Tibial nerve (tissue), 4 donors: ENCODE measurements around the gene DCD. TPM values are rescaled to one million over a fixed set of nuclear protein-coding genes. Genes with fewer than 3 reads are reported as not detected.
"Not testable (repeated sequence)": the region's sequence is repeated elsewhere in the genome, so short reads cannot be mapped to it uniquely, and the experiment has no call there.

Source experiments
- DNase-seq, 2 donors: peaks; one replicate each; pipeline ENCODE4 v3.0.0-alpha.2; 2019; ENCODE audit warnings: low spot score in 2 of 2
- H3K27ac ChIP-seq, 4 donors: fragments of 200-600 bp; sonication (generic) in 3 of 4; one replicate each; pipeline ENCODE4 v1.5.1; 2017 to 2019; ENCODE audit warnings: mild to moderate bottlenecking in 1 of 4
- H3K27me3 ChIP-seq, 2 donors: fragments of 200-600 bp; sonication (generic) in 1 of 2; one replicate each; pipeline versions ENCODE4 v1.5.1 to v1.6.0; 2017 to 2019
- H3K36me3 ChIP-seq, 3 donors: fragments of 200-600 bp; sonication (generic); one replicate each; pipeline ENCODE4 v1.5.1; 2018 to 2019
- H3K4me1 ChIP-seq, 4 donors: fragments of 200-600 bp; sonication (generic) in 3 of 4; one replicate each; pipeline ENCODE4 v1.5.1; 2017 to 2019
- H3K4me3 ChIP-seq, 4 donors: fragments of 200-600 bp; sonication (generic) in 3 of 4; one replicate each; pipeline ENCODE4 v1.5.1; 2017 to 2019; ENCODE audit warnings: mild to moderate bottlenecking in 1 of 4, moderate library complexity in 1 of 4
- H3K9me3 ChIP-seq, 4 donors: fragments of 200-600 bp; sonication (generic) in 3 of 4; one replicate each; pipeline ENCODE4 v1.5.1; 2017 to 2019
- CTCF ChIP-seq, 5 experiments: fragments of 200-600 bp in 3 of 5; fragments of 450-650 bp in 2 of 5; sonication (generic) in 3 of 5; IDR thresholded peaks; one replicate each; pipeline ENCODE4 v1.5.1; 2016 to 2019; ENCODE audit warnings: antibody characterized with exemption in 5 of 5, mild to moderate bottlenecking in 3 of 5, moderate library complexity in 2 of 5
- EP300 ChIP-seq, 2 donors: sonication (generic); formaldehyde crosslinking; IDR thresholded peaks; one replicate each; pipeline ENCODE4 v1.6.1; 2017; ENCODE audit warnings: antibody characterized with exemption in 2 of 2, mild to moderate bottlenecking in 1 of 2
- POLR2A ChIP-seq, 2 donors: fragments of 450-650 bp; IDR thresholded peaks; one replicate each; pipeline ENCODE4 v1.6.1; 2017; ENCODE audit warnings: antibody characterized with exemption in 2 of 2, mild to moderate bottlenecking in 2 of 2, moderate library complexity in 2 of 2
- WGBS, 2 donors: methylation state at CpG; one replicate each; pipeline ENCODE4 v1.1.5; 2018; 5-methylcytosine and 5-hydroxymethylcytosine counted together
- total RNA-seq, 4 donors: library from RNA; depleted of rRNA; stranded (reverse); fragments of >200 nt; gene quantifications; one replicate each; pipeline ENCODE4 v1.1.0, GENCODE V29; 2016

Gene DCD
- total RNA-seq, 4 donors from 2014 or later = not detected

DNA sequence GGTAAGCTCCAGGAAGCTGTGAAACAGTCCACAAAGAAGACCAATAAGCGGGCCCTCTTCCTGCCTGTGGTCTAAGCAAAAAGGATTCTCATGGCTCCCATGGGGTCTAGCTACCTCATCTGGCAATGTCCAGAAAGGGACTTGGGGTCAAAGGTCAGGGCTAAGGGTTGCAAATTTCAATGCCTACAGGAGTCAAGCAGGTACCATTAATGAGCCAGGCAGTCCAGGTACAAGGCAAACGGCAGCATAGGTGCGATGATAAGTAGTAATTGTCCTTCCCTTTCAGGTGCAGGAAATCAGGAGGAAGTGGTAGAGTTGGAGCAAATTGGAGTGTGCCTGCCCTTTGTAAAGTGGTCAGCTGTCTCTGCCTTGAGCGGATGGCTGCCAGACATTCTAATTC lies 7.1 kb downstream of the DCD start:
- no peaks in the 10 kb centered on the region for H3K36me3 ChIP-seq
- H3K27ac ChIP-seq = no peak overlapping the region
- H3K4me3 ChIP-seq = no peak overlapping the region
- no peaks in the 10 kb centered on the region for H3K9me3 ChIP-seq
- no peak for DNase-seq
- H3K4me1 ChIP-seq = no peaks in the 10 kb centered on the region
- H3K27me3 ChIP-seq = no peaks in the 10 kb centered on the region
- WGBS, 2 donors = 77 to 86% methylated on average over 4 of the region's 4 CpGs
- TF ChIP-seq POLR2A (IDR thresholded peaks at IDR 0.05) = no peak
- TF ChIP-seq CTCF (IDR thresholded peaks at IDR 0.05) = no peak
- no peak for TF ChIP-seq EP300 (IDR thresholded peaks at IDR 0.05)

- DNase-seq, H3K36me3 ChIP-seq, H3K9me3 ChIP-seq, H3K27me3 ChIP-seq, H3K4me3 ChIP-seq, H3K4me1 ChIP-seq, H3K27ac ChIP-seq: not testable (repeated sequence)
- WGBS, 2 donors = 90 to 97% methylated on average over 2 of the region's 2 CpGs
Observed at GRCh38 chr12:54639112-54639511, 9.1 kb downstream of the DCD start.

DNA sequence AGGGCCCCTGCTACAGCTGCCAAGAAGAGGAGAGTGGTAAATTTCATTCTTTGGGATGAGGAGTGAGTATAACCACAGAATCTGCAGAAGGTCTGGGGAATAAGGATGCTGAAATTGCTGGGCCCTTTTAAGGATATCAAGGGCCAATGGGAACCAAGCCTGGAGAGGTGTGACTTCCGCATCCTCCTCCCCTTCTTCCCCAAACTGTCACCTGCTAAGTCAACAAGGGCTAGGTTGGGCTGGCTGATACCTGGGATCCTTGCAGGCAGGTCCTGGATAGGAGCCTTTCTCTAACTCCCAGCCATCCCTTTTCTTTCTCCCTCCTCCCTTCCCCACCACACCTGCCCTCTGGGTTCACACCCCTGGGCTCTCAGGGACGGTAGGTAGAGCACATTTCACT lies 13.4 kb downstream of the DCD start, which contains the start of gene LACRT:
TSS of gene LACRT (minus strand) at position 101 of the 400 bp plus-strand sequence. CDS start at position 47, 54 bp downstream.
- no peak within 1 kb of the TSS for H3K4me3 ChIP-seq
- DNase-seq = no peak
- no peaks in the 10 kb centered on the region for H3K4me1 ChIP-seq
- TF ChIP-seq CTCF (IDR thresholded peaks at IDR 0.05) (no peak), EP300 (IDR thresholded peaks at IDR 0.05) (no peak), POLR2A (IDR thresholded peaks at IDR 0.05) (no peak)
- H3K9me3 ChIP-seq = no peaks in the 10 kb centered on the region
- WGBS, 2 donors = 79 to 84% methylated on average over 2 of the region's 2 CpGs
- H3K27me3 ChIP-seq = no peaks in the 10 kb centered on the region
- H3K36me3 ChIP-seq = no peaks in the 10 kb centered on the region
- no peak within 1 kb of the TSS for H3K27ac ChIP-seq

GRCh38 chr12:54631988-54632728 lies 16.0 kb downstream of the DCD start:
- no peak overlapping the region for H3K4me3 ChIP-seq
- H3K27ac ChIP-seq = no peak overlapping the region
- H3K27me3 ChIP-seq = no peaks in the 10 kb centered on the region
- H3K9me3 ChIP-seq = peaks cover 0 to 3% (median 0%) of the 10 kb centered on the region in 4 donors
- H3K4me1 ChIP-seq = no peaks in the 10 kb centered on the region
- no peaks in the 10 kb centered on the region for H3K36me3 ChIP-seq
- WGBS, 2 donors = 50 to 52% methylated on average over 8 of the region's 8 CpGs
- TF ChIP-seq EP300 (IDR thresholded peaks at IDR 0.05) (no peak), POLR2A (IDR thresholded peaks at IDR 0.05) (no peak), CTCF (IDR thresholded peaks at IDR 0.05) (no peak)
- DNase-seq = no peak

DNA sequence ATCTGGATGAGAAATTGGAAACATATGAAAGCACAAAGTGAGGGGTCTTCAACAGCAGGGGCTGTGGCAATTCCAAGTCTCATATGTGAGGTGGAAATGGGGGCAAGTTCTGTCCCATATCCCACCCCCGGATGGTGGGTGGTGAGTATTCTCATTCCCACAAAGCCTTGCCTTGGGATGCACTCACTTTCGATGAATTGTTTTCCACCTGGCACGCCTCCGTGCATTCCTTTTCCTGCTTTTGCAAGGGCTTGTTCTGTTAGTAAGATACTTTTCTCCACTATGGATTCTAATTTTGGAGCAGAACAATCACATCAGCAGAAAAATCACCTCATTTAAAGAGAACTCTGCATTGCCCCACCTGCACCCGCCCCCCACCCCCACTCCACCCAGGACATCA lies 16.6 kb downstream of the DCD start:
- Histone ChIP-seq H3K27ac (no peak overlapping the region), H3K36me3 (no peaks in the 10 kb centered on the region), H3K4me1 (no peaks in the 10 kb centered on the region), H3K27me3 (no peaks in the 10 kb centered on the region), H3K9me3 (peaks cover 0 to 3% (median 0%) of the 10 kb centered on the region in 4 donors), H3K4me3 (no peak overlapping the region)
- TF ChIP-seq POLR2A (IDR thresholded peaks at IDR 0.05) (no peak), EP300 (IDR thresholded peaks at IDR 0.05) (no peak), CTCF (IDR thresholded peaks at IDR 0.05) (no peak)
- no peak for DNase-seq
- 60 to 73% methylated on average over 5 of the region's 5 CpGs for WGBS, 2 donors
